HepG2 (cell line): ENCODE results near the gene GPM6B. TPM values are rescaled to one million over a fixed set of nuclear protein-coding genes. Genes with fewer than 3 reads are reported as not detected.

ENCODE experiments used
- ATAC-seq: fragments of 200-7000 bp; cut with Tn5 transposase; 3 replicates; pipeline ENCODE4 v1.9.1; 2020; ENCODE audit warnings: mild to moderate bottlenecking, moderate library complexity
- BruUV-seq: library from RNA; stranded (reverse); fragments of 400-500 nt; replicated peaks from 2 replicates; lab custom pipeline; 2021; lab: Mats Ljungman, UMichigan
- CTCF ChIA-PET: fragments of 300-600 bp; formaldehyde crosslinking; extraction: SDS; loops from one replicate; lab custom pipeline; 2021; ENCODE audit warnings: low total read pairs, inconsistent platforms, low intra/inter-chr PET ratio; lab: Yijun Ruan, JAX
- POLR2A ChIA-PET: fragments of 350-600 bp; sonication (Branson Sonifier 250); formaldehyde crosslinking; loops from one replicate; lab custom pipeline; 2020; ENCODE audit warnings: antibody characterized with exemption, inconsistent platforms; lab: Yijun Ruan, JAX
- DNase-seq: peaks from one replicate; pipeline ENCODE4 v3.0.0-alpha.2; 2015; ENCODE audit warnings: low spot score
- FAIRE-seq: peaks from 3 replicates; lab custom pipeline; 2011; peaks lifted over from hg19 to GRCh38; lab: Jason Lieb, UNC
- H2AFZ ChIP-seq: one replicate; pipeline ENCODE4 v1.6.1; 2011; ENCODE audit warnings: low read length, inconsistent platforms
- H3K27ac ChIP-seq: fragments of 300-600 bp; 3 replicates; pipeline ENCODE4 v1.8.0; 2011; ENCODE audit warnings: mixed run types, mild to moderate bottlenecking, mixed read lengths, low read length, inconsistent platforms; ENCODE audit not compliant: insufficient read depth; ENCODE audit errors: extremely low read length
- H3K27me3 ChIP-seq, 2 experiments: fragments of 200-600 bp in 1 of 2; 2 replicates in 1 of 2; 3 replicates in 1 of 2; pipeline versions ENCODE4 v1.6.0 to v1.8.0; 2011; ENCODE audit warnings: low read length in 2 of 2, mild to moderate bottlenecking in 2 of 2, moderate library complexity in 2 of 2, inconsistent platforms in 1 of 2; ENCODE audit not compliant: insufficient read depth in 2 of 2, control insufficient read depth in 1 of 2
- H3K36me3 ChIP-seq, 2 experiments: fragments of 200-600 bp in 1 of 2; replicated peaks in 1 of 2; 2 replicates in 1 of 2; 3 replicates in 1 of 2; pipeline versions ENCODE4 v1.5.1 to v1.8.0; 2011; ENCODE audit warnings: low read length in 2 of 2, inconsistent platforms in 1 of 2; ENCODE audit not compliant: insufficient read depth in 2 of 2, control insufficient read depth in 1 of 2
- H3K4me1 ChIP-seq: 2 replicates; pipeline ENCODE4 v1.5.1; 2012; ENCODE audit warnings: low read length, inconsistent platforms; ENCODE audit not compliant: insufficient read depth
- H3K4me2 ChIP-seq: 2 replicates; pipeline ENCODE4 v1.6.0; 2011; ENCODE audit warnings: low read depth, low read length, inconsistent platforms
- H3K4me3 ChIP-seq, 3 experiments: fragments of 200-600 bp in 1 of 3; sonication (generic), shearing (Covaris generic) in 1 of 3; replicated peaks in 1 of 3; 2 replicates each; pipeline ENCODE4 v1.5.1; 2011 to 2016; ENCODE audit warnings: low read length in 3 of 3, inconsistent platforms in 2 of 3, low read depth in 2 of 3, mild to moderate bottlenecking in 2 of 3, control low read depth in 1 of 3, mixed read lengths in 1 of 3; ENCODE audit not compliant: insufficient read depth in 1 of 3
- H3K79me2 ChIP-seq: one replicate; pipeline ENCODE4 v1.6.1; 2011; ENCODE audit warnings: low read length, inconsistent platforms; ENCODE audit not compliant: insufficient read depth
- H3K9ac ChIP-seq: 2 replicates; pipeline ENCODE4 v1.6.0; 2011; ENCODE audit warnings: mild to moderate bottlenecking, low read depth, low read length, inconsistent platforms; ENCODE audit not compliant: insufficient read depth
- H3K9me3 ChIP-seq: 2 replicates; pipeline ENCODE4 v1.5.1; 2012; ENCODE audit warnings: mild to moderate bottlenecking, low read length
- H4K20me1 ChIP-seq: 2 replicates; pipeline ENCODE4 v1.6.0; 2011; ENCODE audit warnings: inconsistent platforms, mild to moderate bottlenecking, low read length, moderate library complexity; ENCODE audit not compliant: insufficient read depth
- MAFF ChIP-seq: IDR thresholded peaks from 2 replicates; pipeline ENCODE4 v1.6.1; 2011; ENCODE audit warnings: low read depth, low read length, improper control_type of control experiment
- PHF8 ChIP-seq: sonication (generic); formaldehyde crosslinking; IDR thresholded peaks from 2 replicates; pipeline ENCODE4 v1.5.0; 2020; ENCODE audit warnings: missing genetic modification reagents
- ZFP1 ChIP-seq: IDR thresholded peaks from 2 replicates; pipeline ENCODE4 v1.6.1; 2016
- ZNF282 ChIP-seq: fragments of 450-650 bp; IDR thresholded peaks from 2 replicates; pipeline ENCODE4 v1.6.1; 2018; ENCODE audit not compliant: partially characterized antibody
- ZNF333 ChIP-seq: sonication (generic); formaldehyde crosslinking; IDR thresholded peaks from 2 replicates; pipeline ENCODE4 v1.4.0; 2020; ENCODE audit warnings: mild to moderate bottlenecking, missing genetic modification reagents, borderline replicate concordance
- WGBS: methylation state at CpG from one replicate; pipeline ENCODE4 v1.1.6; 2017; ENCODE audit warnings: low lambda C conversion rate; 5-methylcytosine and 5-hydroxymethylcytosine counted together
- in situ Hi-C: cut with HindIII; loops from 2 replicates; pipeline ENCODE4 v1.10.0; 2017; ENCODE audit warnings: low pct_unique_long_range_greater_than_20kb; ENCODE audit not compliant: extremely low pct_ligation_motif_present
- intact Hi-C: fragments of 100-400 bp; cut with micrococcal nuclease; formaldehyde crosslinking; loops from one replicate; pipeline ENCODE4 v1.10.0; 2022; ENCODE audit not compliant: unreplicated experiment
- polyA plus RNA-seq, 8 experiments: library from polyadenylated mRNA; depleted of rRNA in 3 of 8; stranded (reverse) in 7 of 8; unstranded in 1 of 8; fragments of >200 nt; fragmentation: Illumina TruSeq in 4 of 8; extraction: Trizol in 4 of 8; gene quantifications; 2 replicates each; pipeline versions ENCODE4 v1.2.1 to v1.2.3, GENCODE V29; 2011 to 2016; ENCODE audit warnings: low read depth in 4 of 8, missing spikeins in 1 of 8, mixed read lengths in 1 of 8; ENCODE audit not compliant: insufficient read depth in 1 of 8
- total RNA-seq, 5 experiments: library from RNA; depleted of rRNA; stranded (reverse); fragments of >200 nt; fragmentation: Illumina TruSeq; extraction: Trizol; gene quantifications; 2 replicates each; pipeline ENCODE4 v1.2.3, GENCODE V29; 2016; ENCODE audit warnings: low read depth in 1 of 5
- TF ChIP-seq, protein P1 (sequence below): sonication (generic); formaldehyde crosslinking; conservative IDR thresholded peaks from 2 replicates; pipeline ENCODE4 v1.8.0; 2022; ENCODE audit warnings: missing genetic modification reagents

The GPM6B gene
- total and polyA plus RNA-seq, 2 of the 13 experiments (the other 11 are each of a cell fraction or from before 2014, with no cell fraction given), result not detected

DNA sequence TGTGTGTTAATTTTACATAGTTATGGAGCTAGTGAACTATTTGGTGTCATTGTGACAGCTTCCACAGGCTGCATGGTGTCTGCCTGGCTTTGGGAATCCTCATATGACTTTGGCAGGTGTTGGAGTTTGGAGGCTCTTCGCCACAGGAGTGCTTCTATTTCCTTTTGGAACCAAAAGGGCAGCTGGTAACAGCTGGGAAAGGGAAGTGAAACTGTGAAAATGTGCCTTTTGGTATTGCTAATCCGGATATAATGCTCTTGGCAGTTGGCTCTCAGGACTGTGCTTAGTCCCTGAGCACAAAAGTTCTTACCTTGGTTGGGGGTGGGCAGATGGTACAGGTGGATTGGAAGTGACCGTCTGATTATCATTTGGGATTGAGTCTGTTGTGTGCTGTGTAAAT is 64.2 kb downstream of the GPM6B start (continued):
- TF ChIP-seq ZNF282, result no peak

DNA sequence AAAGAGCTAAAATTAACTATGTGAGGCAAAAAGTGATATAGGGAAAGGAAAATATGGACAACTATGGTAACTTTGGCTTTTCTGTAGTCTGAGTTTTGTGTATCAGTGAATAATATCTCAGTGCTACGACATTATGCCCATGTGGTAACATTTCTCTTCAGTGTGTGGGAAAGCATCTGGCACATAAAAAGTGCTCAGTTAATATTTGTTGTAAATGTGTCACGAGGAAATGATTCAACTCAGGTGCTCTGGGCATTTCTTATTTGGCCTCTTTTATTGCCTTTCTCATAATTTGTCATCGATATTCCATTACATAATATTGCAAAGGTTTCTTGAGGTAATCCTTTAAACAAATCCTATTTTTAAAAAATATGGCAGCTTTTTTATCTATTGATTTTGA is 64.8 kb downstream of the GPM6B start:
- H4K20me1 ChIP-seq, result no peaks in the 10 kb centered on the region
- no TSS peak for BruUV-seq
- H3K4me2 ChIP-seq, result no peak overlapping the region
- H3K27me3 ChIP-seq, result no peaks in the 10 kb centered on the region
- in situ Hi-C loops (loop anchor here (25.0 kb wide), 1 partner anchor 240 kb away; no protein-coding TSS in a partner anchor), intact Hi-C loops (no loop called here)
- ATAC-seq, result no peak
- H3K27ac ChIP-seq, result no peak overlapping the region
- H3K9me3 ChIP-seq, result no peaks in the 10 kb centered on the region
- ChIA-PET CTCF (no interaction called here), POLR2A (no interaction called here)
- H3K9ac ChIP-seq, result no peak overlapping the region
- no peak overlapping the region for H3K4me3 ChIP-seq
- H2AFZ ChIP-seq, result no peak overlapping the region
- H3K79me2 ChIP-seq, result no peaks in the 10 kb centered on the region
- no peak for FAIRE-seq
- DNase-seq, result no peak
- TF ChIP-seq MAFF (no peak), PHF8 (CRISPR knock-in tag) (no peak), ZNF333 (no peak), ZFP1 (CRISPR knock-in tag) (no peak)
- TF ChIP-seq, protein P1, sequence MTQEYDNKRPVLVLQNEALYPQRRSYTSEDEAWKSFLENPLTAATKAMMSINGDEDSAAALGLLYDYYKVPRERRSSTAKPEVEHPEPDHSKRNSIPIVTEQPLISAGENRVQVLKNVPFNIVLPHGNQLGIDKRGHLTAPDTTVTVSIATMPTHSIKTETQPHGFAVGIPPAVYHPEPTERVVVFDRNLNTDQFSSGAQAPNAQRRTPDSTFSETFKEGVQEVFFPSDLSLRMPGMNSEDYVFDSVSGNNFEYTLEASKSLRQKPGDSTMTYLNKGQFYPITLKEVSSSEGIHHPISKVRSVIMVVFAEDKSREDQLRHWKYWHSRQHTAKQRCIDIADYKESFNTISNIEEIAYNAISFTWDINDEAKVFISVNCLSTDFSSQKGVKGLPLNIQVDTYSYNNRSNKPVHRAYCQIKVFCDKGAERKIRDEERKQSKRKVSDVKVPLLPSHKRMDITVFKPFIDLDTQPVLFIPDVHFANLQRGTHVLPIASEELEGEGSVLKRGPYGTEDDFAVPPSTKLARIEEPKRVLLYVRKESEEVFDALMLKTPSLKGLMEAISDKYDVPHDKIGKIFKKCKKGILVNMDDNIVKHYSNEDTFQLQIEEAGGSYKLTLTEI (CRISPR knock-in tag), result no peak
- TF ChIP-seq, all 625 proteins: peak for 0
- no peaks in the 10 kb centered on the region for H3K4me1 ChIP-seq
- peaks cover 2 to 20% of the 10 kb centered on the region in 2 experiments; a peak in 3 of 5 replicates for H3K36me3 ChIP-seq
- WGBS, result 96% methylated on average over 3 of the region's 3 CpGs
